Prostate gland (tissue), 2 donors: ENCODE data around the gene RAB12. TPM values are rescaled to one million over a fixed set of nuclear protein-coding genes. Genes with fewer than 3 reads are reported as not detected.

Experiments used
- DNase-seq: peaks from one replicate; pipeline ENCODE4 v3.0.0-alpha.2; 2019; ENCODE audit warnings: low spot score
- H3K27ac ChIP-seq, 2 donors: fragments of 200-600 bp; sonication (generic); 2 replicates each; pipeline ENCODE4 v1.5.1; 2017 to 2019
- H3K27me3 ChIP-seq: fragments of 200-600 bp; sonication (generic); replicated peaks from 2 replicates; pipeline ENCODE4 v1.5.1; 2019; ENCODE audit not compliant: insufficient read depth
- H3K36me3 ChIP-seq, 2 donors: fragments of 200-600 bp; sonication (generic); 1 replicate in 1 of 2; 2 replicates in 1 of 2; pipeline versions ENCODE4 v1.5.1 to v1.8.1; 2017 to 2019
- H3K4me1 ChIP-seq: fragments of 200-600 bp; sonication (generic); replicated peaks from 2 replicates; pipeline ENCODE4 v1.5.1; 2019
- H3K4me3 ChIP-seq, 2 donors: fragments of 200-600 bp; sonication (generic); 2 replicates each; pipeline ENCODE4 v1.5.1; 2017 to 2019
- H3K9me3 ChIP-seq: fragments of 200-600 bp; sonication (generic); 2 replicates; pipeline ENCODE4 v1.5.1; 2017
- CTCF ChIP-seq, 4 experiments: fragments of 200-600 bp in 2 of 4; fragments of 450-650 bp in 2 of 4; sonication (generic) in 2 of 4; IDR thresholded peaks; 1 replicate in 3 of 4; 2 replicates in 1 of 4; pipeline ENCODE4 v1.5.1; 2016 to 2019; ENCODE audit warnings: antibody characterized with exemption in 4 of 4, mild to moderate bottlenecking in 2 of 4, moderate library complexity in 2 of 4
- POLR2A ChIP-seq: fragments of 450-650 bp; IDR thresholded peaks from one replicate; pipeline ENCODE4 v1.6.1; 2016; ENCODE audit warnings: antibody characterized with exemption, mild to moderate bottlenecking
- POLR2AphosphoS5 ChIP-seq: sonication (generic); formaldehyde crosslinking; IDR thresholded peaks from one replicate; pipeline ENCODE4 v1.6.1; 2017; ENCODE audit warnings: antibody characterized with exemption
- WGBS: methylation state at CpG from one replicate; pipeline ENCODE4 v1.1.5; 2018; 5-methylcytosine and 5-hydroxymethylcytosine counted together
- intact Hi-C: fragments of 100-400 bp; cut with DNase I; formaldehyde crosslinking; loops from one replicate; pipeline ENCODE4 v1.14.2; 2022
- total RNA-seq, 2 donors: library from RNA; depleted of rRNA; stranded (reverse); fragments of >200 nt; gene quantifications; one replicate each; pipeline ENCODE4 v1.1.0, GENCODE V29; 2016

Gene RAB12
- total RNA-seq, 2 donors from 2014 or later, result 22.4 to 39.0 TPM

- H3K27me3 ChIP-seq, result no peaks in the 10 kb centered on the region
- intact Hi-C loops, result no loop called here
- H3K9me3 ChIP-seq, result no peaks in the 10 kb centered on the region
- H3K36me3 ChIP-seq, result no peaks in the 10 kb centered on the region
- H3K4me1 ChIP-seq, result no peaks in the 10 kb centered on the region
- DNase-seq, result no peak
- 86% methylated on average over 6 of the region's 6 CpGs for whole genome bisulfite sequencing
- TF ChIP-seq CTCF (IDR thresholded peaks at IDR 0.05) (no peak), POLR2AphosphoS5 (no peak), POLR2A (no peak)
- no peak overlapping the region for H3K27ac ChIP-seq
- no peak overlapping the region for H3K4me3 ChIP-seq
Measured at GRCh38 chr18:8595445-8595844, 13.8 kb upstream of the RAB12 start.

- TF ChIP-seq CTCF (IDR thresholded peaks at IDR 0.05) (no peak), POLR2A (no peak), POLR2AphosphoS5 (no peak)
- H3K27ac ChIP-seq, result no peak overlapping the region
- no peaks in the 10 kb centered on the region for H3K9me3 ChIP-seq
- no peak for DNase-seq
- no peaks in the 10 kb centered on the region for H3K27me3 ChIP-seq
- no peaks in the 10 kb centered on the region for H3K4me1 ChIP-seq
- WGBS, result 81% methylated on average over 6 of the region's 6 CpGs
- H3K36me3 ChIP-seq, result no peaks in the 10 kb centered on the region
- intact Hi-C loops, result no loop called here
- H3K4me3 ChIP-seq, result no peak overlapping the region
Measured at GRCh38 chr18:8601277-8602032, 7.8 kb upstream of the RAB12 start.

- DNase-seq, result no peak
- WGBS, result 89% methylated on average over 4 of the region's 4 CpGs
- H3K27ac ChIP-seq, result no peak overlapping the region
- H3K27me3 ChIP-seq, result no peaks in the 10 kb centered on the region
- no peaks in the 10 kb centered on the region for H3K9me3 ChIP-seq
- H3K36me3 ChIP-seq, result no peaks in the 10 kb centered on the region
- TF ChIP-seq CTCF (IDR thresholded peaks at IDR 0.05) (no peak), POLR2A (no peak), POLR2AphosphoS5 (no peak)
- H3K4me1 ChIP-seq, result no peaks in the 10 kb centered on the region
- intact Hi-C loops, result no loop called here
- no peak overlapping the region for H3K4me3 ChIP-seq
Measured at GRCh38 chr18:8602040-8602439, 7.2 kb upstream of the RAB12 start.

GRCh38 chr18:8602557-8602956, 6.7 kb upstream of the RAB12 start:
- intact Hi-C loops, result no loop called here
- TF ChIP-seq POLR2AphosphoS5, result no peak
- no peak for TF ChIP-seq POLR2A
- TF ChIP-seq CTCF (IDR thresholded peaks at IDR 0.05), result no peak
- no peaks in the 10 kb centered on the region for H3K36me3 ChIP-seq
- WGBS, result 100% methylated on average over 2 of the region's 2 CpGs
- no peak overlapping the region for H3K27ac ChIP-seq
- no peaks in the 10 kb centered on the region for H3K27me3 ChIP-seq
- no peak for DNase-seq
- no peaks in the 10 kb centered on the region for H3K4me1 ChIP-seq
- H3K9me3 ChIP-seq, result no peaks in the 10 kb centered on the region
- no peak overlapping the region for H3K4me3 ChIP-seq
